Skeletal muscle satellite cell (primary cell): ENCODE measurements around the gene AMZ2.
A peak's percentile ranks its signal among the peaks of the same experiment; 100 is the strongest.
"Not testable (repeated sequence)": the region's sequence is repeated elsewhere in the genome, so short reads cannot be mapped to it uniquely, and the experiment has no call there.

Source experiments
- H3K27me3 ChIP-seq: 2 replicates; pipeline ENCODE4 v1.7.0; 2013; ENCODE audit warnings: low read length; ENCODE audit not compliant: control insufficient read depth, insufficient read depth
- H3K36me3 ChIP-seq: 2 replicates; pipeline ENCODE4 v1.7.0; 2013; ENCODE audit warnings: mild to moderate bottlenecking, control low read depth, low read length; ENCODE audit not compliant: insufficient read depth
- H3K4me1 ChIP-seq: 2 replicates; pipeline ENCODE4 v1.7.0; 2013; ENCODE audit warnings: low read length; ENCODE audit not compliant: control insufficient read depth, insufficient read depth
- H3K4me2 ChIP-seq: 2 replicates; pipeline ENCODE4 v1.7.0; 2013; ENCODE audit warnings: mild to moderate bottlenecking, low read length
- H3K4me3 ChIP-seq: 2 replicates; pipeline ENCODE4 v1.7.0; 2013; ENCODE audit warnings: low read length
- H3K9ac ChIP-seq: 2 replicates; pipeline ENCODE4 v1.7.0; 2013; ENCODE audit warnings: mild to moderate bottlenecking, low read depth, low read length, moderate library complexity
- H3K9me3 ChIP-seq: replicated peaks from 2 replicates; pipeline ENCODE4 v1.7.0; 2013; ENCODE audit warnings: mild to moderate bottlenecking, control low read depth, low read length

The AMZ2 gene

DNA sequence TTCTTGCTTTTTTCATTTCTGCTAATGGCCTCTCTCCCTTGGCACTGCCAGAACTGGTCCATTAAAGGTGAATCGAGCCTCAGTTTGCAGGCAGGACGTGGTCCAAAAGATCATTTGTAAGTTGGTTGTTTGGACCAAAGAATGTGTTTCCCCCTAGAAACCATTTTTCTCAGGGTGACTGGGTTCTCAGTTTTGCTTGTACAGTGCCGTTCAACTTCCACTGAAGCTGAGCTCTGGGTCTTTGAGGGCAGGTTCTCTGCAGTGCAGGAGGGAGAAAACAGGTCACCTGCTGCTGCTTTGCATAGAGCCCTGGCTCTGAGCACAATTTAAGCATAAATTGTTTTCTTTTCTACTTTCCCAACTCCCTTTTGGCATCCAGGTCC is 9.0 kb upstream of the AMZ2 start:
- Histone ChIP-seq H3K9ac (no peak overlapping the region), H3K4me3 (no peak overlapping the region)

DNA sequence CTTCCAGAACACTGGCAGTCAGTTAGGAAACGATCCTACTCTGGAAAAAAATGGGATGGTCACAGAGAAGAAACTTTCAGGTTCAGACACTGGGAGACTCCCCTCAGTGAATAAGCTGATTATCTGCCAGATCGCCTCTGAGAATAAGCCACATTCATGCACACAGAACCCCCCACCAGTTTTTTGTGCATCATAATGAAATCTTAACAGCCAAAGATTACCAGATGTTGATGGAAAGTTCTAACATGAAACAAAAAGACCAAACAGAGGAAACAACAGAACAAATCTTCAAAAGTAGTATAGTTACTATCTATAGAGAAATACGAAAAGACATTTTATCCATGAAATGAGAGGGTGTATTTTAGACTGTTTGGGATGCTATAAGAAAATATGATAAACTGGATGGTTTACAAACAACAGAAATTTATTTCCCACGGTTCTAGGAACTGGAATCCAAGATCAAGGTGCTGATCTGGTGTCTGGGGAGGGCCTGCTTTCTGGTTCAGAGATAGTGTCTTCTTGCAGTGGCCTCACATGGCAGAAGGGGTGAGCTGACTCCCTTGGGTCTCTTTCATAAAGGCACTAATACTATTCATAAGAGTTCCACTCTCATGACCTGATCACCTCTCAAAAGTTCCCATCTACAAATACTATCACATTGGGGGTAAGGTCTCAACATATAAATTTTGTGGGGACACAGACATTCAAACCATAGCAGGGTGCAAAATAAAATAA is 8.0 kb upstream of the AMZ2 start:
- H3K4me1 ChIP-seq, result peaks cover 8% of the 10 kb centered on the region
- no peaks in the 10 kb centered on the region for H3K36me3 ChIP-seq
- no peak overlapping the region for H3K4me2 ChIP-seq
- no peak overlapping the region for H3K9ac ChIP-seq
- no peaks in the 10 kb centered on the region for H3K9me3 ChIP-seq
- no peak overlapping the region for H3K4me3 ChIP-seq
- no peaks in the 10 kb centered on the region for H3K27me3 ChIP-seq

More for the DNA sequence above, 9.0 kb upstream of the AMZ2 start:
- Histone ChIP-seq H3K36me3 (no peaks in the 10 kb centered on the region), H3K27me3 (no peaks in the 10 kb centered on the region), H3K4me1 (peaks cover 9% of the 10 kb centered on the region), H3K4me2 (no peak overlapping the region), H3K9me3 (no peaks in the 10 kb centered on the region)

DNA sequence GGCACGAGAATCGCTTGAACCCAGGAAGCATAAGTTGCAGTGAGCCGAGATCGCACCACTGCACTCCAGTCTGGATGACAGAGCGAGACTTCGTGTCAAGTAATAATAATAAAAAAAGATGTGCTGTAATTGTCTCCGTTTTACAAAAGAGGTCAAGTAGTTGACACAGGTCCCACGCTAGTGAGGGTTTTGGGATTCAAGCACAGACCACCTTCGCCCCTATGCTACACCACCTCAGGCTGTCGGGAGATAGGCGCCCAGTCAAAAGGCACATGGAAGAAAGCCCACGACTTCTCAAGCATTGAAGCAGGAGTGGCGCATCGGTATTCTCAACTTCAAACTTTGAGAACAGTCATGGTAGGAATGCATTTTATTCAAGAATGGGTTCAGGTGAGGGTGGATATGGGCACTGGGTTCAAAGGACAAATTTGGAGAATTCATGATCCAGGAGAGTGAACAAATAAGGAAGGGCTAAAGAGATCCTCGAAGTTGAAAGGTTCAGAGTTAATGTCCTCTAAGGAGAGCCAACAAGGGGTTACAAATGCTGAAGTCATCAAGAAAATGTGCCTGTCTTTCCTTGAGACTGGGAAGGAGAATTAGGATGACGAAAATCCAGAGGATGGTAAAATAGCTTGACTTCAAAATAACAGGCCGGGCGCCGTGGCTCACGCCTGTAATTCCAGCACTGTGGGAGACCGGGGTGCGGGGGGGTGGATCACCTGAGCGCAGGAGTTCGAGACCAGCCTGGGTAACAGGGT is 1.4 kb upstream of the AMZ2 start:
- H3K36me3 ChIP-seq, result peaks cover 3% of the 10 kb centered on the region
- no peak overlapping the region for H3K9ac ChIP-seq
- H3K4me1 ChIP-seq, result peaks cover 12% of the 10 kb centered on the region
- H3K4me3 ChIP-seq, result peak overlapping the region; percentile 92
- H3K27me3 ChIP-seq, result no peaks in the 10 kb centered on the region
- H3K9me3 ChIP-seq, result no peaks in the 10 kb centered on the region
- H3K4me2 ChIP-seq, result peak overlapping the region; percentile 97

DNA sequence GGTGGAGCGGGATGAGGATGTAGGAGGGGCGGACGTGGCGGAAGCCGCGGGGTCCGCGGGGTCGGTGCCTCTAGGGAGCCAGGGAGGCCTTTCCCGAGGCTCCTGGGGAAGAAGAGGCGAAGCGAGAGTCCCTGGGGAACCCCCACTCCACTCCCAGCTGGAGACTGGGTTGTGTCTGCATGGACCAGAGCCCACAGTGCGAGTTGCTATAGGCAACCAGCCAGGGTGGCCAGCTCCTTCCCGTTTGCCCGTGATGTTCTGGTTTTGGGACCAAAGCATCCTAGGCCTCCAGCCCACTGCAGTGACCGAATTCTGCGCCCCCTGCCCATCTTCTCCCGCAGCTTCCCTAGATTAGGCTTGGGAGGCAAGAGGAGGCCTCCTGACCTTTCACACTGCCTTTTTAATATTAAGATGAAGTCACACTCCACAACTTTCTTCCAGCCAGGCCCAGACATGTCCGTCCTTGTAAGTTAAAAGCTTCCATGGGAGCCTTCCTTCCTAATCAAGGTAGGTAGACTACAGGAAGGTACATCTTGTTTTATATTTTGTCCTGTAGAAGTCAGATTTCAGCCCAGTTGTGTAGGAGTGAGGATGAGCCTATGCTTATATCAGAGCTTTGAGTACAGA is 469 bp downstream of the AMZ2 start:
- peaks cover 12% of the 10 kb centered on the region for H3K4me1 ChIP-seq
- no peaks in the 10 kb centered on the region for H3K9me3 ChIP-seq
- peaks cover 3% of the 10 kb centered on the region for H3K36me3 ChIP-seq
- peak overlapping the region; percentile 93 for H3K9ac ChIP-seq
- peak overlapping the region; percentile 92 for H3K4me3 ChIP-seq
- no peaks in the 10 kb centered on the region for H3K27me3 ChIP-seq
- peak overlapping the region; percentile 97 for H3K4me2 ChIP-seq

DNA sequence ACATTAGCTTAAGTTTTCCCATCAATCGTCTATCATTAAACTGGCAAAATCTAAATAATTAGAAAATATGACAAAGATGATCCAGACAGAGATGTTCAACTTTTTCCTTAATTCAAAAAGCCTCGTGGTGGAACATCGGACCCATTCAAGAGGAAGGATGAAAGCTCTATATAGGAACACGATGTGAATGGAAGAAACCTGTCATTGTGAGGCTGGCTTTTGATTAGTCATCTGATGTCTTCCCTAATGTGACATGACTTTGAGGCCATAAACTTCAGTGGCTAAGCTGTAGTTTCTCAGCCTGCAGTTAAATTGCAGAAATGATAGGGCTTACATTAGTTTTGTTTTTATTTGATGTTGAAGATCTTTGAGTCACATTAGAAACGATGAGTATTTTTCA is 1.0 kb downstream of the AMZ2 start:
- Histone ChIP-seq H3K9ac (peak overlapping the region; percentile 93), H3K9me3 (no peaks in the 10 kb centered on the region), H3K4me1 (peaks cover 12% of the 10 kb centered on the region), H3K36me3 (peaks cover 3% of the 10 kb centered on the region), H3K4me2 (peak overlapping the region; percentile 97), H3K4me3 (peak overlapping the region; percentile 92), H3K27me3 (no peaks in the 10 kb centered on the region)

DNA sequence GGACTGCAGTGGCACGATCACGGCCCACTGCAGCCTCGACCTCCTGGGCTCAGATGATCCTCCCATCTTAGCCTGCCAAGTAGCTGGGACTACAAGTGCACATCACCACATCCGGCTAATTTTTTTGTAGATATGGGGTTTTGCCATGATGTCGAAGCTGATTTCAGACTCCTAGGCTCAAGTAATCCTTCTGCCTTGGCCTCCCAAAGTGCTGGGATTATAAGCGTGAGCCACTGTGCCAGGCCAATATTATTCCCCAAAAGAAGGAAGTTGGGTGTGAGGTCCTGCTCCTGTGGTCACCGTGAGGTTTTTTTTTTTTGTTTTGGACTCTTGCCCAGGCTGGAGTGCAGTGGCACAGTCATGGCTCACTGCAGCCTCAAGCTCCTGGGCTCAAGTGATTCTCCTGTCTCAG is 1.5 kb downstream of the AMZ2 start:
- H3K27me3 ChIP-seq, result no peaks in the 10 kb centered on the region
- H3K4me1 ChIP-seq, result peaks cover 12% of the 10 kb centered on the region
- H3K4me2 ChIP-seq, result peak overlapping the region; percentile 97
- no peaks in the 10 kb centered on the region for H3K9me3 ChIP-seq
- peaks cover 3% of the 10 kb centered on the region for H3K36me3 ChIP-seq
- peak overlapping the region; percentile 93 for H3K9ac ChIP-seq
- no peak overlapping the region for H3K4me3 ChIP-seq

DNA sequence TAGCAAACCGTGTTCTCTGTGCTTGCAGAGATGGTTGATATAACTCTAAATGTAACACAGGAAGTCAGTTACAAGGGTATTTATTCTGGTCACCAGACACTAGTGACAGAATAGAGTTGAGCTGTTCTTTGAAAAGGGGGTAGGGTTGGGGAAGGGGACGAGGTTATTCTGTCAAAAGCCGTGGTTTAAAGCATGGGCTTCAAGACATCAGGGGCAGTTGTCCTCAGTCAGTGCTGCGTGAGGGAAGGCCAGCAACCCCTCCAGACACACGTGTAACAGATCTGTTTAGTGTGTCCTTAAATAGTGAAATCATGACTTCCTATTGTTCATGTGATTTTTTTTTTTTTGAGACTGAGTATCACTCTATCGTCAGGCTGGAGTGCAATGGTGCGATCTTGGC is 5.6 kb downstream of the AMZ2 start:
- not testable (repeated sequence) for H3K36me3 ChIP-seq

DNA sequence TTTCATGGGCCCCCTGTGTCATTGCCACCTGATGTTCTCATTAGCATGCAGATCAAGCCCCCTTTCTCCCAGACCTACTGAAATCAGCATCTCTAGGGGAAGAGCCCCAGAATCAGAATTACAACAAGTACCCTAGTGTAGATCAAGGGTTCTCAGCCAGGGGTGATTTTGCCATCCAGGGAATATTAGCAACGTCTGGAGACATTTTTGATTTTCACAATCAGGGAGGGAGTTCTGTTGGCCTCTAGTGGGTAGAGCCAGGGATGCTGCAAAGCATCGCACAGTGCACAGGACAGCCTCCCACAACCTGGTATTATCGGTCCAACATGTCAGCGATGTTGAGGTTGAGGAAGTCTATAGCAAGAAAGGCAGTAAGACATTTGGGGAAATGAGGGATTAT is 7.3 kb downstream of the AMZ2 start:
- H3K4me2 ChIP-seq, result no peak overlapping the region
- no peaks in the 10 kb centered on the region for H3K9me3 ChIP-seq
- no peak overlapping the region for H3K9ac ChIP-seq
- H3K4me3 ChIP-seq, result no peak overlapping the region
- peaks cover 4% of the 10 kb centered on the region for H3K4me1 ChIP-seq
- H3K27me3 ChIP-seq, result no peaks in the 10 kb centered on the region
- H3K36me3 ChIP-seq, result peaks cover 3% of the 10 kb centered on the region

More for the DNA sequence above, 5.6 kb downstream of the AMZ2 start:
- not testable (repeated sequence) for H3K9me3 ChIP-seq, H3K27me3 ChIP-seq, H3K9ac ChIP-seq, H3K4me3 ChIP-seq, H3K4me2 ChIP-seq
- peaks cover 11% of the 10 kb centered on the region for H3K4me1 ChIP-seq

DNA sequence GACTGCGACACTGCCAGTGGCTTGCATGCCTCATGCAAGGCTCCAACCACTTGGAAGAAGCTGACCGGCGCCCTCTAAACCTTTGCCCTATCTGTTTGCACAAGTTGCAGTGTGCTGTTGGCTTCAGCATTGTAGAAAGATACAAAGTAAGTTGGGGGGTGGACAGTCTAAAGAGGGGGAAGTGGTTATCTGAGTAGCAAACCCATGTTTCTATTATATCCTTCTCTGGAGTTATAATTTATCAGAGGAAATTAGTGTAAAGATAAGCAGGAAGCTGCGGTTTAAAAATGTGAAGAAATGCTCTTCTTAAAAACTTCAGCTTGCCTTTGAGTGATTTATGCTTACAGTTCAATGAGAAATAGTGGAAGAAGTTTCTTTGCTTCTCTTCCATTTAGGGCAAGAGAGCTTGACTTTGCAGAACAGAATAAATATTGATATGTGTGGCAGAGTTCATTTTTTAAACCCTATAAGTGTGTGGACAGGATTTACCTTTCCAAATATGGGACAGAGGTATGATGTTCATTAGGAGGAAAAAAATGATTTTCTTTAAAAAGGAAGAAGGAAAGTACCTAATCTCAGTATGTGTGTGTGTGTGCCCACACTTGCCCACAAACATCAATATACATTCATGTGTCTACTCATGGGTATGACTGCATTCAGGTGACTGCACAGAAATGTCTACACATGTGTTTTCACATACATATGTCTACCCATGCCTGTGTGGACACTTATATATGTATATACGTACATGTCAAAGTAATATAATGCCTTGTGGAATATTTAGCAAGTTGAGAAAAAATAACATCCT is 8.1 kb downstream of the AMZ2 start:
- no peak overlapping the region for H3K4me2 ChIP-seq
- no peaks in the 10 kb centered on the region for H3K36me3 ChIP-seq
- no peaks in the 10 kb centered on the region for H3K9me3 ChIP-seq
- H3K27me3 ChIP-seq, result no peaks in the 10 kb centered on the region
- no peak overlapping the region for H3K9ac ChIP-seq
- H3K4me3 ChIP-seq, result no peak overlapping the region
- H3K4me1 ChIP-seq, result peaks cover 4% of the 10 kb centered on the region

DNA sequence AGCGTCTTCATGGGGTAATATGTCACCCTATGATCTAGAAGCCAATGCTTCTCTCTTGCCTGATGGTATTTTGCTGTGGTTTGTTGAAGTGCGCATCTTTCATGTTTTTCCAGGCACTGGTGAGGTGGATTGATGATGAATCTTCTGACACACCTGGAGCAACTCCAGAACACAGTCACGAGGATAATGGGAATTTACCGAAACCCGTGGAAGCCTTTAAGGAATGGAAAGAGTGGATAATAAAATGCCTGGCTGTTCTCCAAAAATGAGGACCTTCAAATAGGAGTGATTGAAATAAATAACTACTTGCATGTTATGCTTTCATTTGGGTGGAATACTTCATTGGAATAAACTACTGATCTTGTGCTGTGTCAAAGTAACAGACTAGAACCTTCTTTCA is 8.9 kb downstream of the AMZ2 start:
- H3K4me2 ChIP-seq, H3K36me3 ChIP-seq, H3K4me1 ChIP-seq, H3K27me3 ChIP-seq, H3K4me3 ChIP-seq, H3K9me3 ChIP-seq, H3K9ac ChIP-seq: not testable (repeated sequence)

DNA sequence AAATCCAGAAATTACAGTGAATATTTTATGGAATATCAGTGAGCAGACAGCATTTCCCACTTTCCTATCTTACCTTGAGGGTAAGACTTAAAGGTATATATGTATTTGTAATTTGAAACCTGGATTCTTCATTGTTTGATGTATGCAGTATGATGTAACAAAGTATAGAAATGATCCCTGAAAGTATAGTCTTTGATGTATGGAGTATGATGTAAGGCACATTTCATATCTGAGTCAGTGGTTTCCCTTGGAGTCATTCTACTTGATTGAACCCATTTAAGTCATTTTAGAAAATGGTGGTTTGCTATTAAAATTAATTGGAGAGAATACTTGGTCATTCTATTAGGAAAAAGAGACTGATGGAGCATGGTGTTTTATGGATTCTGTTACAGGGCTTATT is 10.1 kb downstream of the AMZ2 start:
- Histone ChIP-seq H3K4me2 (no peak overlapping the region), H3K9ac (no peak overlapping the region), H3K9me3 (no peaks in the 10 kb centered on the region), H3K4me3 (no peak overlapping the region), H3K27me3 (no peaks in the 10 kb centered on the region), H3K4me1 (peaks cover 4% of the 10 kb centered on the region), H3K36me3 (no peaks in the 10 kb centered on the region)
